B cell (primary cell): ENCODE measurements around the gene MTX2. TPM values are rescaled to one million over a fixed set of nuclear protein-coding genes. Genes with fewer than 3 reads are reported as not detected.
"Not testable (repeated sequence)": the region's sequence is repeated elsewhere in the genome, so short reads cannot be mapped to it uniquely, and the experiment has no call there.

ENCODE experiments used
- ATAC-seq: fragments of 200-7000 bp; cut with Tn5 transposase; one replicate; pipeline ENCODE4 v1.10.0; 2021; ENCODE audit warnings: low read depth, mild to moderate bottlenecking, moderate number of reproducible peaks, moderate library complexity
- CTCF ChIA-PET: fragments of 350-600 bp; sonication (Branson Sonifier 250); formaldehyde crosslinking; loops from one replicate; lab custom pipeline; 2021; ENCODE audit warnings: antibody characterized with exemption, inconsistent platforms; lab: Charles Lee
- POLR2A ChIA-PET: fragments of 350-600 bp; sonication (Branson Sonifier 250); formaldehyde crosslinking; loops from one replicate; lab custom pipeline; 2021; ENCODE audit warnings: antibody characterized with exemption; lab: Charles Lee
- DNase-seq: peaks from one replicate; pipeline ENCODE4 v3.0.0; 2013
- H2AFZ ChIP-seq: 2 replicates; pipeline ENCODE4 v1.6.1; 2012; ENCODE audit warnings: mild to moderate bottlenecking, low read depth, low read length; ENCODE audit not compliant: insufficient read depth, poor library complexity, severe bottlenecking
- H3K27ac ChIP-seq, 2 donors: 1 replicate in 1 of 2; 2 replicates in 1 of 2; pipeline ENCODE4 v1.5.1; 2012 to 2013; ENCODE audit warnings: low read length in 2 of 2, mild to moderate bottlenecking in 2 of 2, moderate library complexity in 1 of 2
- H3K27me3 ChIP-seq, 4 experiments: fragments of 200-600 bp in 1 of 4; sonication (generic) in 1 of 4; replicated peaks in 1 of 4; 1 replicate in 2 of 4; 2 replicates in 2 of 4; pipeline versions ENCODE4 v1.6.1 to v1.7.0; 2013 to 2016; ENCODE audit warnings: low read length in 3 of 4, mild to moderate bottlenecking in 2 of 4, mixed read lengths in 1 of 4, moderate library complexity in 1 of 4; ENCODE audit not compliant: insufficient read depth in 4 of 4, control insufficient read depth in 3 of 4; ENCODE audit errors: control extremely low read depth in 1 of 4
- H3K36me3 ChIP-seq, 2 experiments: replicated peaks in 1 of 2; 1 replicate in 1 of 2; 2 replicates in 1 of 2; pipeline versions ENCODE4 v1.6.1 to v1.7.1; 2013; ENCODE audit warnings: low read length in 1 of 2; ENCODE audit not compliant: insufficient read depth in 2 of 2, control insufficient read depth in 1 of 2; ENCODE audit errors: control extremely low read depth in 1 of 2, extremely low read depth in 1 of 2
- H3K4me1 ChIP-seq, 2 donors: fragments of 200-600 bp in 1 of 2; sonication (generic) in 1 of 2; 1 replicate in 1 of 2; 2 replicates in 1 of 2; pipeline versions ENCODE4 v1.5.1 to v1.6.1; 2013 to 2017; ENCODE audit warnings: low read length in 2 of 2; ENCODE audit not compliant: control insufficient read depth in 2 of 2, insufficient read depth in 2 of 2
- H3K4me2 ChIP-seq: replicated peaks from 2 replicates; pipeline ENCODE3; 2012; ENCODE audit warnings: mild to moderate bottlenecking, low read depth, low read length; ENCODE audit not compliant: poor library complexity, severe bottlenecking
- H3K4me3 ChIP-seq, 5 experiments: fragments of 200-600 bp in 1 of 5; sonication (generic) in 1 of 5; 1 replicate in 3 of 5; 2 replicates in 2 of 5; pipeline versions ENCODE4 v1.5.1 to v1.7.0; 2011 to 2016; ENCODE audit warnings: low read length in 4 of 5, mild to moderate bottlenecking in 4 of 5, low read depth in 2 of 5, control low read depth in 1 of 5, moderate library complexity in 1 of 5; ENCODE audit not compliant: insufficient read depth in 1 of 5; ENCODE audit errors: control extremely low read depth in 1 of 5, extremely low read depth in 1 of 5
- H3K79me2 ChIP-seq: fragments of 200-600 bp; sonication (generic); one replicate; pipeline ENCODE4 v1.6.0; 2016; ENCODE audit warnings: low read length; ENCODE audit not compliant: control insufficient read depth, insufficient read depth
- H3K9ac ChIP-seq: fragments of 200-600 bp; sonication (generic); 2 replicates; pipeline ENCODE4 v1.6.1; 2017; ENCODE audit warnings: mild to moderate bottlenecking, low read length, moderate library complexity
- H3K9me3 ChIP-seq, 3 donors: one replicate each; pipeline versions ENCODE4 v1.6.1 to v1.7.1; 2013; ENCODE audit warnings: low read length in 2 of 3; ENCODE audit not compliant: control insufficient read depth in 2 of 3, insufficient read depth in 1 of 3; ENCODE audit errors: control extremely low read depth in 1 of 3
- H4K20me1 ChIP-seq: 2 replicates; pipeline ENCODE4 v1.6.0; 2012; ENCODE audit warnings: mild to moderate bottlenecking, low read length; ENCODE audit not compliant: insufficient read depth, control insufficient read depth, poor library complexity, severe bottlenecking
- H3K27ac Mint-ChIP-seq: one replicate; pipeline ENCODE4 v1.8.0; 2021; ENCODE audit warnings: mixed read lengths
- H3K27me3 Mint-ChIP-seq: one replicate; pipeline ENCODE4 v1.8.0; 2021; ENCODE audit warnings: mixed read lengths
- H3K4me1 Mint-ChIP-seq: one replicate; pipeline ENCODE4 v1.8.0; 2021; ENCODE audit warnings: mixed read lengths
- H3K4me3 Mint-ChIP-seq: one replicate; pipeline ENCODE4 v1.8.0; 2021; ENCODE audit warnings: mixed read lengths
- H3K9me3 Mint-ChIP-seq: one replicate; pipeline ENCODE4 v1.8.0; 2022; ENCODE audit warnings: mixed read lengths; ENCODE audit not compliant: insufficient read depth
- EZH2 ChIP-seq: IDR thresholded peaks from 2 replicates; pipeline ENCODE4 v1.6.1; 2012; ENCODE audit warnings: borderline replicate concordance, low read depth, mild to moderate bottlenecking, moderate library complexity, low read length; ENCODE audit not compliant: insufficient read depth, poor library complexity, severe bottlenecking
- WGBS: methylation state at CpG from one replicate; pipeline ENCODE4 v1.1.5; 2013; ENCODE audit warnings: missing lambda C conversion rate; ENCODE audit not compliant: insufficient coverage; 5-methylcytosine and 5-hydroxymethylcytosine counted together
- intact Hi-C: fragments of 100-400 bp; cut with micrococcal nuclease; formaldehyde crosslinking; loops from one replicate; pipeline ENCODE4 v1.10.0; 2022
- polyA plus RNA-seq: library from polyadenylated mRNA; depleted of rRNA; stranded (reverse); fragments of >200 nt; gene quantifications from 2 replicates; pipeline ENCODE4 v1.2.3, GENCODE V29; 2012
- total RNA-seq, 2 donors: library from RNA; stranded (reverse); fragments of 120-200 nt in 1 of 2; gene quantifications; 1 replicate in 1 of 2; 2 replicates in 1 of 2; pipeline versions ENCODE4 v1.2.3 to v1.2.4, GENCODE V29; 2013 to 2022
- TF ChIP-seq, protein P1 (sequence below): fragments of 200-600 bp; IDR thresholded peaks from one replicate; pipeline ENCODE4 v1.8.0; 2022; ENCODE audit warnings: antibody characterized with exemption, mild to moderate bottlenecking

Gene MTX2
- total and polyA plus RNA-seq, 2 donors (not counting 1 experiment from before 2014, with no cell fraction given): 11.2 to 11.5 TPM

DNA sequence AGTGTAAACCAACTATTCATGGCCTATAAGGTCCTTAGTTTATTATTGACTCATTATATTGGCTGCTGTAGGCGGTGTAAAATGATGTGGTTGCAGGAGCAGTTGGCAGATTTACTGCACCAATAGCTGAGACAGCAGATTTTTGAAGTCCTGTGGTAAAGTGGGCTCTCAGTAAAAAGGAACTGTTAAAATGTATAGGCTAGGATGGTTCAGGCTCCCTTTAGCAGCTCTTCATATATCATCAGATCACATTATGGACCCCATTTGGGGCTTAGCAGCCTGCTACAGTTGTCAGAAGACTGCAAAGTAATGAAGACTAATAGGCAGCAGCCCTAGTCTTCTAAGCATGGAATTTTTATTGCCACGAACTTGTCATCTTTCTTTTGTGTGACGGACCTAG lies 27.8 kb downstream of the MTX2 start:
- Histone ChIP-seq H3K27ac (no peak overlapping the region), H3K79me2 (no peaks in the 10 kb centered on the region), H3K4me2 (no peak overlapping the region), H3K9ac (no peak overlapping the region), H3K36me3 (peaks cover 0 to 4% of the 10 kb centered on the region in 2 experiments), H2AFZ (no peak overlapping the region), H3K9me3 (no peaks in the 10 kb centered on the region), H3K4me1 (peaks cover 0 to under 1% of the 10 kb centered on the region in 2 donors), H3K4me3 (no peak overlapping the region), H3K27me3 (no peaks in the 10 kb centered on the region), H4K20me1 (peaks cover under 1% of the 10 kb centered on the region)
- H3K9me3 Mint-ChIP-seq: no peaks in the 10 kb centered on the region
- peaks cover under 1% of the 10 kb centered on the region for H3K4me1 Mint-ChIP-seq
- ATAC-seq (no peak), DNase-seq (no peak)
- no peak overlapping the region for H3K4me3 Mint-ChIP-seq
- CTCF ChIA-PET: interaction anchor here (0.6 kb wide), 1 partner anchor 15 kb away, joined by 3 read pairs; no protein-coding TSS in a partner anchor
- TF ChIP-seq EZH2: no peak
- TF ChIP-seq, protein P1, sequence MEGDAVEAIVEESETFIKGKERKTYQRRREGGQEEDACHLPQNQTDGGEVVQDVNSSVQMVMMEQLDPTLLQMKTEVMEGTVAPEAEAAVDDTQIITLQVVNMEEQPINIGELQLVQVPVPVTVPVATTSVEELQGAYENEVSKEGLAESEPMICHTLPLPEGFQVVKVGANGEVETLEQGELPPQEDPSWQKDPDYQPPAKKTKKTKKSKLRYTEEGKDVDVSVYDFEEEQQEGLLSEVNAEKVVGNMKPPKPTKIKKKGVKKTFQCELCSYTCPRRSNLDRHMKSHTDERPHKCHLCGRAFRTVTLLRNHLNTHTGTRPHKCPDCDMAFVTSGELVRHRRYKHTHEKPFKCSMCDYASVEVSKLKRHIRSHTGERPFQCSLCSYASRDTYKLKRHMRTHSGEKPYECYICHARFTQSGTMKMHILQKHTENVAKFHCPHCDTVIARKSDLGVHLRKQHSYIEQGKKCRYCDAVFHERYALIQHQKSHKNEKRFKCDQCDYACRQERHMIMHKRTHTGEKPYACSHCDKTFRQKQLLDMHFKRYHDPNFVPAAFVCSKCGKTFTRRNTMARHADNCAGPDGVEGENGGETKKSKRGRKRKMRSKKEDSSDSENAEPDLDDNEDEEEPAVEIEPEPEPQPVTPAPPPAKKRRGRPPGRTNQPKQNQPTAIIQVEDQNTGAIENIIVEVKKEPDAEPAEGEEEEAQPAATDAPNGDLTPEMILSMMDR: no peak
- POLR2A ChIA-PET: no interaction called here
- H3K27me3 Mint-ChIP-seq: no peaks in the 10 kb centered on the region
- no peak overlapping the region for H3K27ac Mint-ChIP-seq
- intact Hi-C loops: no loop called here
- 50% methylated on average over 1 of the region's 3 CpGs for WGBS

DNA sequence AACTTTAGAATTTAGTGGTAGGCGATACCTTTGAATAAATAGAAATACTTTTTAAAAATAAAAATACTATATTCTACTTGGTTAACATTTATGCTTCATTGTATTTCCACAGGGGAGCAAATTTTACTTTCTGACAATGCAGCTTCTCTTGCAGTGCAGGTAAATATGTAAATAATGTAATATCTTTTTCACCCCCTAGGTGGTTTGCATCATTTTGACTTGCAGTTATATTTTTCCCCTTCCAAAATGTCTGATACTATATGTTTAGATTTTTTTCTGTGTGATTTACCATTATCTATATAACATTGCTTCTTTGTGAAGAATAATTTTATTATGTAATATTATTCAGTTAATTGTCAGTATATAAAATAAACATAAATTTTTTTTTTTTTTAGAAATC lies 28.5 kb downstream of the MTX2 start:
- Histone ChIP-seq H3K4me2 (no peak overlapping the region), H3K36me3 (peaks cover 0 to 4% of the 10 kb centered on the region in 2 experiments), H3K4me1 (no peaks in the 10 kb centered on the region), H3K9me3 (no peaks in the 10 kb centered on the region), H3K27ac (no peak overlapping the region), H3K4me3 (no peak overlapping the region), H3K27me3 (no peaks in the 10 kb centered on the region), H3K9ac (no peak overlapping the region), H4K20me1 (no peaks in the 10 kb centered on the region), H3K79me2 (no peaks in the 10 kb centered on the region), H2AFZ (no peak overlapping the region)
- WGBS: no CpG with 5 or more reads among the region's 1 CpG
- H3K4me3 Mint-ChIP-seq: no peak overlapping the region
- H3K4me1 Mint-ChIP-seq: no peaks in the 10 kb centered on the region
- ATAC-seq: no peak
- intact Hi-C loops: no loop called here
- CTCF ChIA-PET: interaction anchor here (0.6 kb wide), 1 partner anchor 15 kb away, joined by 3 read pairs; no protein-coding TSS in a partner anchor
- TF ChIP-seq EZH2: no peak
- TF ChIP-seq, protein P1: no peak
- POLR2A ChIA-PET: no interaction called here
- no peaks in the 10 kb centered on the region for H3K9me3 Mint-ChIP-seq
- H3K27ac Mint-ChIP-seq: no peak overlapping the region
- no peaks in the 10 kb centered on the region for H3K27me3 Mint-ChIP-seq
- DNase-seq: no peak

DNA sequence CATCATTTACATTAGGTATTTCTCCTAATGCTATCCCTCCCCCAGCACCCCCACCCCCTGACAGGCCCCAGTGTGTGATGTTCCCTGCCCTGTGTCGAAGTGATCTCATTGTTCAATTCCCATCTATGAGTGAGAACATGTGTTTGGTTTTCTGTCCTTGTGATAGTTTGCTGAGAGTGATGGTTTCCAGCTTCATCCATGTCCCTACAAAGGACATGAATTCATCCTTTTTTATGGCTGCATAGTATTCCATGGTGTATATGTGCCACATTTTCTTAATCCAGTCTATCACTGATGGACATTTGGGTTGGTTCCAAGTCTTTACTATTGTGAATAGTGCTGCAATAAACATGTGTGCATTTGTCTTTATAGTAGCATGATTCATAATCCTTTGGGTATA lies 36.8 kb downstream of the MTX2 start:
- H3K4me3 ChIP-seq, H3K4me2 ChIP-seq, POLR2A ChIA-PET, H3K4me1 ChIP-seq, H3K27ac ChIP-seq, H3K9me3 ChIP-seq, H3K27ac Mint-ChIP-seq, H3K27me3 Mint-ChIP-seq, ATAC-seq, H3K79me2 ChIP-seq, intact Hi-C loops, H3K27me3 ChIP-seq, CTCF ChIA-PET, H3K4me3 Mint-ChIP-seq, H4K20me1 ChIP-seq, DNase-seq, H2AFZ ChIP-seq, H3K9ac ChIP-seq, H3K9me3 Mint-ChIP-seq, H3K36me3 ChIP-seq: not testable (repeated sequence)
- no CpG with 5 or more reads among the region's 1 CpG for WGBS
- H3K4me1 Mint-ChIP-seq: peaks cover 17% of the 10 kb centered on the region
